ENCODE results near the gene UCHL1. TPM values are rescaled to one million over a fixed set of nuclear protein-coding genes. Genes with fewer than 3 reads are reported as not detected.
A peak's percentile ranks its signal among the peaks of the same experiment; 100 is the strongest.

Gene UCHL1
- total RNA-seq, 1 donor from 2014 or later = 7.2 TPM

DNA sequence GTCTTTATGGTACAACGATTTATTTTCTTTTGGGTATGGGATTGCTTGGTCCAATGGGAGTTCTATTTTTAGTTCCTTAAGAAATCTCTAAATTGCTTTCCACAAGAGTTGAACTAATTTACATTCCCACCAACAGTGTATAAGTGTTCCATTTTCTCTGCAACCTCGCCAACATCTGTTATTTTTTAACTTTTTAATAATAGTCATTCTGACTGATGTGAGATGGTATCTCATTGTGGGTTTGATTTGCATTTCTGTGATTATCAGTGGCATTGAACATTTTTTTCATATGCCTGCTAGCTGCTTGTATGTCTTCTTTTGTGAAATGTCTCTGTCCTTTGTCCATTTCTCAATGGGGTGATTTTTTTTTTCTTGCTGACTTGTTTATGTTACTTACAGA lies 42.8 kb downstream of the UCHL1 start:
- no peak for ATAC-seq
- peaks cover 3% of the 10 kb centered on the region for H3K4me1 ChIP-seq
- no peaks in the 10 kb centered on the region for H3K36me3 ChIP-seq
- TF ChIP-seq, protein P1, sequence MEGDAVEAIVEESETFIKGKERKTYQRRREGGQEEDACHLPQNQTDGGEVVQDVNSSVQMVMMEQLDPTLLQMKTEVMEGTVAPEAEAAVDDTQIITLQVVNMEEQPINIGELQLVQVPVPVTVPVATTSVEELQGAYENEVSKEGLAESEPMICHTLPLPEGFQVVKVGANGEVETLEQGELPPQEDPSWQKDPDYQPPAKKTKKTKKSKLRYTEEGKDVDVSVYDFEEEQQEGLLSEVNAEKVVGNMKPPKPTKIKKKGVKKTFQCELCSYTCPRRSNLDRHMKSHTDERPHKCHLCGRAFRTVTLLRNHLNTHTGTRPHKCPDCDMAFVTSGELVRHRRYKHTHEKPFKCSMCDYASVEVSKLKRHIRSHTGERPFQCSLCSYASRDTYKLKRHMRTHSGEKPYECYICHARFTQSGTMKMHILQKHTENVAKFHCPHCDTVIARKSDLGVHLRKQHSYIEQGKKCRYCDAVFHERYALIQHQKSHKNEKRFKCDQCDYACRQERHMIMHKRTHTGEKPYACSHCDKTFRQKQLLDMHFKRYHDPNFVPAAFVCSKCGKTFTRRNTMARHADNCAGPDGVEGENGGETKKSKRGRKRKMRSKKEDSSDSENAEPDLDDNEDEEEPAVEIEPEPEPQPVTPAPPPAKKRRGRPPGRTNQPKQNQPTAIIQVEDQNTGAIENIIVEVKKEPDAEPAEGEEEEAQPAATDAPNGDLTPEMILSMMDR (IDR thresholded peaks at IDR 0.05) = no peak
- no peak for DNase-seq
- intact Hi-C loops (cut with DNase I) = no loop called here
- H3K9me3 ChIP-seq = peaks cover 3% of the 10 kb centered on the region
- no peak overlapping the region for H3K27ac ChIP-seq
- H3K4me3 ChIP-seq = no peak overlapping the region
- no peaks in the 10 kb centered on the region for H3K27me3 ChIP-seq

DNA sequence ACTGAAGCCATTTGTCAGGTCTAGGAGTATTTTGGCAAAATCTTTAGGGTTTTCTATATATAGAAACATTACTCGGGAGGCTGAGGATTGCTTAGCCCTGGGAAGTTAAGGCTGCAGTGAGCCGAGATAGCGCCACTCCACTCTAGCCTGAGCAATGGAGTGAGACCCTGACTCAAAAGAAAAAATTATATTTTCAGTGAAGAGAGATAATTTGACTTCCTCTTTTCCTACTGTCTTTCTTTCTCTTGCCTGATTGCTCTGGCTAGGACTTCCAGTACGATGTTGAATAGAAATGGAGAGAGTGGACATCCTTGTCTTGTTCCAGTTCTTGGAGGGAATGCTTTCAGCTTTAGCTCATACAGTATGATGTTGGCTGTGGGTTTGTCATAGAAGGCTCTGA lies 44.4 kb downstream of the UCHL1 start:
- Histone ChIP-seq H3K4me3 (no peak overlapping the region), H3K27me3 (no peaks in the 10 kb centered on the region), H3K27ac (no peak overlapping the region), H3K36me3 (no peaks in the 10 kb centered on the region), H3K4me1 (peaks cover 3% of the 10 kb centered on the region), H3K9me3 (no peaks in the 10 kb centered on the region)
- TF ChIP-seq, protein P1 (IDR thresholded peaks at IDR 0.05) = no peak
- DNase-seq = no peak
- ATAC-seq = no peak
- intact Hi-C loops (cut with DNase I) = no loop called here

DNA sequence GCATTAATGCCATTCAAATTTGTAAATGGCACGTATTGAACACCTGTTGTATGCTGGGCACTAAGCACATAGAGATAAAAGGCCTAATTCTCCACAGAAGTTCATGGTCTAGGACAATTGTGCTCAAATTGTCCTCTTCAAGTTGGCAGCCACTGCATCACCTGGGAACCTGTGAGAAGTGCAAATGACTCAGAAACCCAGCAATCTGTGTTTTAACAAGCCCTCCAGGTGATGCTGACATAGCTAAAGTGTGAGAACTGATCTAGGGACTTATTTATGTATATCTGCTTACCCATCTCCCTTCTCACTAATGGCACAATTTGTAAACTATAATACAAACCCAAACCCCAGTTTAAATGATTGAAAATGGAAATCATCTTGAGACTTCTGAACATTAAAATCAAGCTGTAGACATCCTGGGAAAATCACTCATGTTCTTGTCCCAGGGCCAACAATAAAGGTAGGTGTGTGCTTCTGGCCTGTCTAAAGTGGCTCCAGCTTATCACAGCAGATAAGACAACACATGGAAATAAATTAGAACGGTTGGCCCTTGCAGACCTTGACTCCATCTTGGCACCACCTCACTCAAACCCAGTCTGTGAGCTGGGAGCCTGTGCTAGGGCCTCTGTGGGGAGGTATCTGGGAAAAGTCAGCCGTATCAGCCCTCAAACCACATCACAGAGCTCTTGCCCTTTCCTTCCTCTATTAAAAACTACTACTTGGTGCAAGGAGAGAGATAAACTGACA lies 46.8 kb downstream of the UCHL1 start:
- peak overlapping the region; percentile 74 for H3K27ac ChIP-seq
- ATAC-seq = peak; percentile 18
- intact Hi-C loops (cut with DNase I) = no loop called here

DNA sequence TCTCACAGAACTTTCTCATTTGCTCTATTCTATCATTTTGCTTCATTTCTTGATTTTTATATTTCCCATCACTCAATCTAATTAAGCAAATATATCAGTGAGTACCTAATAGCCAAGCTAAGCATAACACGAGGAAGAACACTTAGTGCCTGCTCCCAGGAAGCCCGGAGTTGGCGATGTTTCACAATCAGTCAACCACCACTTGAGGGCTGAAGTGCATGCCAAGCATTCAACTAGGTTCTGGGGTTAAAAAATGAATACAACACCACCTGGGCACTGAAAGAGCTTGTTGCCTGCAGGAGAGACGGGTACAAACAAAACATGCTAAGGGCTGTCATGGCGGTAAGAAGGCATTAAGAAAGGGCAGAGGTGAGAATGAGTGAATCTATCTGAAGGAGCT lies 47.5 kb downstream of the UCHL1 start:
- ATAC-seq (peak; percentile 89), DNase-seq (peak; percentile 72)
- H3K27ac ChIP-seq = peak overlapping the region; percentile 74

More for the DNA sequence above, 46.8 kb downstream of the UCHL1 start:
- Histone ChIP-seq H3K27me3 (no peaks in the 10 kb centered on the region), H3K4me3 (no peak overlapping the region), H3K9me3 (no peaks in the 10 kb centered on the region), H3K4me1 (peaks cover 7% of the 10 kb centered on the region), H3K36me3 (no peaks in the 10 kb centered on the region)
- TF ChIP-seq, protein P1 (IDR thresholded peaks at IDR 0.05) = no peak
- no peak for DNase-seq

DNA sequence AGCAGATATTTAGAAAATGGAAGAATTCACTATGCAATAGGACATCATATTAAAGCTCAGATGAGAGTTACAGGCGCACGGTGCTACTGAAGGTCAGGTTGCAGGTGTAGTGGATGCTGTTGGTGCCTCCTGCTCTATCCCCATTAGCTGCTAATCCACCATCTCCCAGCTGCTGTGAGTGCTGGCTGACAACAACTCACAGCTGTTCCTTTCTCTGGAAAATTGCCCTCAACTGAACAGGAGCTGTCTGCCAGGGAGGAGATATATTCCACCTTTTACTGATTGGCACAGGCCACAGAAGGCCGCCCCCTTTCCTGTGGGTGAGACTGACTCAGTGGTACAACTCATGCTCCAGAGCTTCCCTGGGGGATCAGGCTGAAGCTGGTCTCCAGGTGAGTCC lies 48.7 kb downstream of the UCHL1 start:
- intact Hi-C loops (cut with DNase I) = no loop called here
- no peak for DNase-seq
- no peak for ATAC-seq

More for the DNA sequence above, 47.5 kb downstream of the UCHL1 start:
- Histone ChIP-seq H3K27me3 (no peaks in the 10 kb centered on the region), H3K4me3 (no peak overlapping the region), H3K4me1 (peaks cover 8% of the 10 kb centered on the region), H3K36me3 (no peaks in the 10 kb centered on the region), H3K9me3 (no peaks in the 10 kb centered on the region)
- intact Hi-C loops (cut with DNase I) = no loop called here
- TF ChIP-seq, protein P1 (IDR thresholded peaks at IDR 0.05) = no peak

More for the DNA sequence above, 48.7 kb downstream of the UCHL1 start:
- Histone ChIP-seq H3K27ac (peak overlapping the region; percentile 63), H3K4me3 (no peak overlapping the region), H3K9me3 (no peaks in the 10 kb centered on the region), H3K4me1 (peaks cover 8% of the 10 kb centered on the region), H3K36me3 (no peaks in the 10 kb centered on the region), H3K27me3 (no peaks in the 10 kb centered on the region)
- TF ChIP-seq, protein P1 (IDR thresholded peaks at IDR 0.05) = no peak
